Sciatic nerve (tissue), 2 donors: ENCODE measurements around the gene SLC22A4. TPM values are rescaled to one million over a fixed set of nuclear protein-coding genes. Genes with fewer than 3 reads are reported as not detected.

Source experiments
- ATAC-seq: fragments of 200-7000 bp; cut with Tn5 transposase; one replicate; pipeline ENCODE4 v1.9.1; 2020; ENCODE audit warnings: mild to moderate bottlenecking, moderate library complexity
- DNase-seq: peaks from one replicate; pipeline ENCODE4 v3.0.0-alpha.2; 2020; ENCODE audit warnings: low spot score
- intact Hi-C: fragments of 100-400 bp; cut with DNase I; formaldehyde crosslinking; loops from one replicate; pipeline ENCODE4 v1.14.2; 2022
- total RNA-seq: library from RNA; stranded (reverse); fragmentation: NEBNext Ultra II Directional; extraction: Animal tissue kit (Norgen Biotek cat#: 25700); gene quantifications from one replicate; pipeline ENCODE4 v1.2.1, GENCODE V29; 2021
- donor health status: DM: no; HTN: no; CAD: no.
- donor health status: DM: no; HTN: no; CAD: no.

Gene SLC22A4
- total RNA-seq, 1 donor from 2014 or later = 5.7 TPM

- no peak for ATAC-seq
- intact Hi-C loops = no loop called here
- DNase-seq = no peak
Observed at GRCh38 chr5:132319975-132320374, 25.8 kb downstream of the SLC22A4 start.

- ATAC-seq (peak; percentile 23), DNase-seq (no peak)
- intact Hi-C loops = no loop called here
Observed at GRCh38 chr5:132321109-132321721, 27.0 kb downstream of the SLC22A4 start.

DNA sequence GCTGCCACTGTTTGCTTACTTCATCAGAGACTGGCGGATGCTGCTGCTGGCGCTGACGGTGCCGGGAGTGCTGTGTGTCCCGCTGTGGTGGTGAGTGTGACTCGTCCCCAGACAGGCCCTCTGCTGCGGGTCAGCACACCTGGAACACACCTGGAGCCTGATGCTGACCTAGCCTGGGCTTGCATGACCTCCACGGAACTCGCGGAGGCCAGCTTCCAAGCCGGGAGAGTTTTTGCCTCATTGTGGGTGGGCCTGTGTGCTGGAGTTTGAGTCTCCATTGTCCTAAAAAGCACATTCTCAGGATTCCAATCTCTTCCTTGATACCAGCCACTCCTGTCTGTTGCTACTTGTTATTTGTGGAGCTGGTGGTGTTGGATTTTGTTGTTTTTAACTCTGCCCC, 28.1 kb downstream of the SLC22A4 start:
- ATAC-seq (no peak), DNase-seq (no peak)
- intact Hi-C loops = no loop called here

- ATAC-seq (no peak), DNase-seq (no peak)
- intact Hi-C loops = no loop called here
Observed at GRCh38 chr5:132323202-132323601, 29.0 kb downstream of the SLC22A4 start.

DNA sequence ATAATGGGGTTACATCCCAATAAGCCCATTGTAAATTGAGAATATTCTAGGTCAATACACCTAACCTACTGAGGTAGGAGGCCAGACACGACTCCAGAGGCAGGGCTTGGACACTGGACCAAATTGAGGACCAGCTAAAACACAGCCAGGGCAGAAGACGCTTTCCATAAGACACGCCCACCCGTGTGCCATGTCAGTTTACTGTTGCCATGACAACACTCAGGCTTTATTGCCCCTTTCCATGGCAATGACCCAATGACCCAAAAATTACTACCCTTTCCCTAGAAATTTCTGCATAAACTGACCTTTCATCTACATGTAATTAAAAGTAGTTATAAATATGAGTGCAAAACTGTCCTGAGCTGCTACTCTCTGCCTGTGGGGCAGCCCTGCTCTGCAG, 31.5 kb downstream of the SLC22A4 start:
- no peak for ATAC-seq
- intact Hi-C loops = no loop called here
- no peak for DNase-seq

GRCh38 chr5:132327252-132327955, 33.2 kb downstream of the SLC22A4 start:
- intact Hi-C loops = no loop called here
- DNase-seq (no peak), ATAC-seq (peak; percentile 48)

GRCh38 chr5:132334812-132335211, 40.6 kb downstream of the SLC22A4 start:
- intact Hi-C loops = no loop called here
- DNase-seq = no peak
- ATAC-seq = no peak

GRCh38 chr5:132335402-132335801, 41.2 kb downstream of the SLC22A4 start:
- ATAC-seq (no peak), DNase-seq (no peak)
- intact Hi-C loops = no loop called here

DNA sequence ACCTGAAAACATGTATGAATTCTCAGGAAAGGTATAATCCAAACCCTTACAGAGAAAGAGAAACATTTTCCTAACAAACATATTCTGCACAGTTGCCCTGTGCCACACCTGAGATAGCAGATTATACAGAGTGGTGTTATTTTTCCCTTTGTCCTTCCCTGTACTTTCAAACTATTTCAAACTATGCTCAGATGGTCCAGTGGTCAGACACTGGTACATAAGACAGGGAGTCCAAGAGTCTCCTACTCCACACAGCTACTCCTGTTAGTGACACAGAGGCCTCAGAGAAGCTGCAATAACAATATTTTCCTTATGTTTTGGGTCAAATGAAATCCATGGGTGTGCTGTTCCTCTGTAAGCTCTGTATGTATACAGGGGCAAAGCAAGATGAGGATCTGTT, 45.3 kb downstream of the SLC22A4 start:
- no peak for ATAC-seq
- DNase-seq = no peak
- intact Hi-C loops = no loop called here

DNA sequence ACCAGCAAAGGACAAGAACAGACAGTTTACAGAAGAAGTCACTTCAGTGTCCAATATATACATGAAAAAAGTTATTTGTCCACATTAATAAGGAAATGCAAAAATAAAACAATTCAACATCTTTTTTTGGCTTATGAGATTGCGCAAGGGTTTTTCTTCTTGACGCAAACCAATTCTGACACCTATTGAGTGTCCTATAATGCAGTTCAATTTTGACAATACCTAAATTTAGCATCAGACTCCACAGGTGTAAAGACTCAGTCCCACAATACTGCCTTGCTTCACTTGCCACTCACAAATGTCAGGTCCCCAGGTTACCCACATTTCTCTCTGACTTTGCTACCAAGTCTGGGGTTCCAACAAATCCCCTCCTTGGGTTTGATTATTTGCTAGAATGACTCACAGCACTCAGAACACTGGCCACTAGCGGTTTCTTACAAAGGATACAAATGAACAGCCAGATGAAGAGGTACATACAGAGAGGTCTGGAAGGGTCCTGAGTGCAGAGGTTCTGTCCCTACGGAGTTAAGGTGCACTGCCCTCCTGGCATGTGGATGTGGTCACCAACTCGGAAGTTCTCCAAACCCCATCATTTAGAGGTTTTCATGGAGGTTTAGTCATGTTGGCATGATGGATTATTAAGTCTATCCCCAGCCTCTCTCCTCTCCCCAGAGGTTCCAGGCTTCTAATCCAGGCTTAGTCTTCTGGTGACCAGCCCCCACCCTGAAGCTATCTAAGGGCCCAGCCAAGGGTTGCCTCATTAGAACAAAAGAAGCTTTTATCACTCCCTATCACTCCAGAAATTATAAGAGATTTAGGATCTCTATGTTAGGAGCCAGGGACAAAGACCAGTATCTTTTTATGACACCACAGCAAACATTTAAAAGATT, 48.3 kb downstream of the SLC22A4 start:
- DNase-seq (no peak), ATAC-seq (no peak)
- intact Hi-C loops = no loop called here

GRCh38 chr5:132344775-132345514, 50.8 kb downstream of the SLC22A4 start:
- DNase-seq (no peak), ATAC-seq (no peak)
- intact Hi-C loops = no loop called here

- DNase-seq (no peak), ATAC-seq (no peak)
- intact Hi-C loops = no loop called here
Observed at GRCh38 chr5:132353486-132353995, 59.3 kb downstream of the SLC22A4 start.

- ATAC-seq = peak; percentile 44
- intact Hi-C loops = no loop called here
- DNase-seq = no peak
Observed at GRCh38 chr5:132354381-132355139, 60.4 kb downstream of the SLC22A4 start.

DNA sequence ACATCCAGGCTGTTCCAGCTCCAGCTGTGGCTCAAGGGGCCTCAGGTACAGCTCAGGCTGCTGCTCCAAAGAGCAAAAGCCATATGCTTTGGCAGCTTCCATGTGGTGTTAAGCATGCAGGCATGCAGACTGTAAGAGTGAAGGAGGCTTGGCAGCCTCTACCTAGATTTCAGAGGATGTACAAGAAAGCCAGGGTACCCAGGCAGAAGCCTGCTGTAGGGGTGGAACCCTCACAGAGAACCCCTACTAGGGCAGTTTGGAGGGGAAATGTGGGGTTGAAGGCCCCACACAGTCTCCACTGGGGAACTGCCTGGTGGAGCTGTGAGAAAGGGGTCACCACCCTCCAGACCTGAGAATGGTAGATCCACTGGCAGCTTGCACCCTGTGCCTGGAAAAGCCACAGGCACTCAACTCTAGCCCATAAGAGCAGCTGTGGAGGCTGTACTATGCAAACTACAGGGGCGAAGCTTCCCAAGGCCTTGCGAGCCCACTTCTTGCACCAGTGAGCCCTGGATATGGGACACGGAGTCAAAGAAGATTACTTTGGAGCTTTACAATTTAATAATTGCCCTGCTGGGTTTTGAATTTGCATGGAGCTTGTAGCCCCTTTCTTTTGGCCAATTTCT, 61.1 kb downstream of the SLC22A4 start:
- no peak for ATAC-seq
- no peak for DNase-seq
- intact Hi-C loops = no loop called here

- intact Hi-C loops = no loop called here
- no peak for ATAC-seq
- DNase-seq = no peak
Observed at GRCh38 chr5:132358775-132359174, 64.6 kb downstream of the SLC22A4 start.

- no peak for DNase-seq
- intact Hi-C loops = no loop called here
Observed at GRCh38 chr5:132362086-132362485, 67.9 kb downstream of the SLC22A4 start.

GRCh38 chr5:132363431-132364112, 69.4 kb downstream of the SLC22A4 start:
- ATAC-seq = peak; percentile 85
- intact Hi-C loops = no loop called here
- no peak for DNase-seq

More at GRCh38 chr5:132362086-132362485, 67.9 kb downstream of the SLC22A4 start:
- ATAC-seq = no peak
